ENCODE results near the gene ADAMTS10.

The ADAMTS10 gene

DNA sequence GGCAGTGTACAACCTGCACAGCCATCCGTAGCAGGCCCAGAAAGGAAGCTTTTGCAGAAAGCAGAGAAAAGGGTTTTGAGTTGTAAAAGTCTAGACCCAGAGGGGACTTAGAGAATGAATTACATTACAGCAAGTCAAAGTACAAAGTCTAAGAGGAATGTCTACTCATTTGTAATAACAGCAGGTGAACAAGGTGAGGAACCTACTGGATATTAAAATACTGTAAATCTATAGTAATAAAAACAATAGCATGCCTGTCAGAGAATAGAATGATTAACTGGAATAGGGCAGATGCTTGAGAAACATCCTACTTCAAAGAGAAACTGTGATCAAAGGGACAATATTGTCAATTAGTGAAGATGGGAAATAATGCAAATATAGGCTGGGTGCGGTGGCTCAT is 78.3 kb downstream of the ADAMTS10 start:
- intact Hi-C loops (cut with DNase I), result no loop called here

GRCh38 chr19:8531470-8531869 is 79.0 kb downstream of the ADAMTS10 start:
- intact Hi-C loops (cut with DNase I), result no loop called here
- no peak for DNase-seq

More for the DNA sequence above, 78.3 kb downstream of the ADAMTS10 start:
- DNase-seq, result no peak

Measured in head of caudate nucleus (tissue), 42 donors.